ENCODE results near the gene OTX1.

Gene OTX1

GRCh38 chr2:63035660-63036059, 15.0 kb upstream of the OTX1 start:
- no peaks in the 10 kb centered on the region for H4K20me1 ChIP-seq (ENCODE audit: insufficient read depth, low read length)
- H3F3A ChIP-seq (ENCODE audit: insufficient read depth, low read length), result no peaks in the 10 kb centered on the region
- no peaks in the 10 kb centered on the region for H3K9me3 ChIP-seq (ENCODE audit: low read length)
- H3K36me3 ChIP-seq (ENCODE audit: insufficient read depth, low read length), result no peaks in the 10 kb centered on the region
- H3K4me2 ChIP-seq (ENCODE audit: low read length), result no peak overlapping the region
- no peaks in the 10 kb centered on the region for H3K27me3 ChIP-seq (ENCODE audit: insufficient read depth, low read length)
- no peaks in the 10 kb centered on the region for H3K79me2 ChIP-seq (ENCODE audit: insufficient read depth, low read length)
- H3K4me1 ChIP-seq (ENCODE audit: insufficient read depth, low read length, severe bottlenecking), result no peaks in the 10 kb centered on the region
- TF ChIP-seq CTCF (IDR thresholded peaks at IDR 0.05; ENCODE audit: low read length) (no peak), EZH2 (IDR thresholded peaks at IDR 0.05; ENCODE audit: borderline replicate concordance, low read length) (no peak)
- H3K9me2 ChIP-seq (ENCODE audit: low read depth, low read length), result no peaks in the 10 kb centered on the region
- no peak overlapping the region for H2AFZ ChIP-seq (ENCODE audit: low read length)
- no peak overlapping the region for H3K4me3 ChIP-seq (ENCODE audit: low read depth, low read length, poor library complexity, severe bottlenecking)
- H3K27ac ChIP-seq (ENCODE audit: low read depth, low read length, poor library complexity, severe bottlenecking), result no peak overlapping the region
- H3K9ac ChIP-seq (ENCODE audit: low read length), result no peak overlapping the region

- H3K4me3 ChIP-seq (ENCODE audit: low read depth, low read length, poor library complexity, severe bottlenecking), result no peak overlapping the region
- H2AFZ ChIP-seq (ENCODE audit: low read length), result no peak overlapping the region
- TF ChIP-seq CTCF (IDR thresholded peaks at IDR 0.05; ENCODE audit: low read length) (peak; percentile 46; the same call in 1 of the 2 replicates), EZH2 (IDR thresholded peaks at IDR 0.05; ENCODE audit: borderline replicate concordance, low read length) (no peak)
- no peak overlapping the region for H3K9ac ChIP-seq (ENCODE audit: low read length)
- H3K4me2 ChIP-seq (ENCODE audit: low read length), result no peak overlapping the region
- H3K36me3 ChIP-seq (ENCODE audit: insufficient read depth, low read length), result no peaks in the 10 kb centered on the region
- no peaks in the 10 kb centered on the region for H3K4me1 ChIP-seq (ENCODE audit: insufficient read depth, low read length, severe bottlenecking)
- H3K9me3 ChIP-seq (ENCODE audit: low read length), result no peaks in the 10 kb centered on the region
- no peaks in the 10 kb centered on the region for H4K20me1 ChIP-seq (ENCODE audit: insufficient read depth, low read length)
- no peaks in the 10 kb centered on the region for H3K27me3 ChIP-seq (ENCODE audit: insufficient read depth, low read length)
- no peaks in the 10 kb centered on the region for H3K9me2 ChIP-seq (ENCODE audit: low read depth, low read length)
- H3F3A ChIP-seq (ENCODE audit: insufficient read depth, low read length), result no peaks in the 10 kb centered on the region
- H3K79me2 ChIP-seq (ENCODE audit: insufficient read depth, low read length), result no peaks in the 10 kb centered on the region
- H3K27ac ChIP-seq (ENCODE audit: low read depth, low read length, poor library complexity, severe bottlenecking), result no peak overlapping the region
Measured at GRCh38 chr2:63038034-63038433, 12.6 kb upstream of the OTX1 start.

- Histone ChIP-seq H3K27ac (ENCODE audit: low read depth, low read length, poor library complexity, severe bottlenecking) (no peak overlapping the region), H3K9me3 (ENCODE audit: low read length) (no peaks in the 10 kb centered on the region), H2AFZ (ENCODE audit: low read length) (no peak overlapping the region), H3K36me3 (ENCODE audit: insufficient read depth, low read length) (no peaks in the 10 kb centered on the region), H3K4me1 (ENCODE audit: insufficient read depth, low read length, severe bottlenecking) (peaks cover 10% of the 10 kb centered on the region), H3K9ac (ENCODE audit: low read length) (no peak overlapping the region), H4K20me1 (ENCODE audit: insufficient read depth, low read length) (no peaks in the 10 kb centered on the region), H3K27me3 (ENCODE audit: insufficient read depth, low read length) (no peaks in the 10 kb centered on the region), H3F3A (ENCODE audit: insufficient read depth, low read length) (no peaks in the 10 kb centered on the region), H3K4me2 (ENCODE audit: low read length) (no peak overlapping the region), H3K79me2 (ENCODE audit: insufficient read depth, low read length) (no peaks in the 10 kb centered on the region), H3K4me3 (ENCODE audit: low read depth, low read length, poor library complexity, severe bottlenecking) (no peak overlapping the region), H3K9me2 (ENCODE audit: low read depth, low read length) (no peaks in the 10 kb centered on the region)
- TF ChIP-seq EZH2 (IDR thresholded peaks at IDR 0.05; ENCODE audit: borderline replicate concordance, low read length) (no peak), CTCF (IDR thresholded peaks at IDR 0.05; ENCODE audit: low read length) (no peak)
Measured at GRCh38 chr2:63040586-63040985, 10.0 kb upstream of the OTX1 start.

Measured in OCI-LY1 (cell line).